IPS-18c (cell line): Measurements from ENCODE around the gene ACSF3.
"Not testable (repeated sequence)": the region's sequence is repeated elsewhere in the genome, so short reads cannot be mapped to it uniquely, and the experiment has no call there.

Experiments used
- H3K4me3 ChIP-seq: 2 replicates; pipeline ENCODE4 v1.7.0; 2013; ENCODE audit warnings: low read depth, mild to moderate bottlenecking, low read length, moderate library complexity; ENCODE audit not compliant: insufficient read depth
- H3K9me3 ChIP-seq: one replicate; pipeline ENCODE4 v1.6.1; 2013; ENCODE audit warnings: mild to moderate bottlenecking, low read length, moderate library complexity; ENCODE audit not compliant: control insufficient read depth, insufficient read depth

Gene ACSF3

DNA sequence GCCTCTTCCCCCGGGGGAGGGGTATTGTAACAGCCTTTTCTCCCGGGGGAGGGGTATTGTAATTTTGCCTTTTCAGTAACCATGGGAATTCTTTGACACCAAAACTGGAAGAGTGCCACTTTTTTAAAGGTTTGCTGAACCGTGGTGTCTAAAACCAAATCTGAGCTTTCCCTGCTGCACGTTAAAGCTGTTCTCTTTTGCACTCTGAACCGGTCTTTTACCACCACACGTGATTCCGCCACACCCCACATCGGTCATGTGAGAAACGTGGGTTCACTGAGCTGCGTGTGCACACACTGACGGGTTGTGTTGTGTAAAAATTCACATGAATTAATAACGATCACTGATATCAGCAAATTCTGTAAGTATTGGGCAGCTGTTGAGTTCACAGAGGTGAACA, 9.2 kb upstream of the ACSF3 start:
- Histone ChIP-seq H3K9me3 (no peaks in the 10 kb centered on the region), H3K4me3 (no peak overlapping the region)

DNA sequence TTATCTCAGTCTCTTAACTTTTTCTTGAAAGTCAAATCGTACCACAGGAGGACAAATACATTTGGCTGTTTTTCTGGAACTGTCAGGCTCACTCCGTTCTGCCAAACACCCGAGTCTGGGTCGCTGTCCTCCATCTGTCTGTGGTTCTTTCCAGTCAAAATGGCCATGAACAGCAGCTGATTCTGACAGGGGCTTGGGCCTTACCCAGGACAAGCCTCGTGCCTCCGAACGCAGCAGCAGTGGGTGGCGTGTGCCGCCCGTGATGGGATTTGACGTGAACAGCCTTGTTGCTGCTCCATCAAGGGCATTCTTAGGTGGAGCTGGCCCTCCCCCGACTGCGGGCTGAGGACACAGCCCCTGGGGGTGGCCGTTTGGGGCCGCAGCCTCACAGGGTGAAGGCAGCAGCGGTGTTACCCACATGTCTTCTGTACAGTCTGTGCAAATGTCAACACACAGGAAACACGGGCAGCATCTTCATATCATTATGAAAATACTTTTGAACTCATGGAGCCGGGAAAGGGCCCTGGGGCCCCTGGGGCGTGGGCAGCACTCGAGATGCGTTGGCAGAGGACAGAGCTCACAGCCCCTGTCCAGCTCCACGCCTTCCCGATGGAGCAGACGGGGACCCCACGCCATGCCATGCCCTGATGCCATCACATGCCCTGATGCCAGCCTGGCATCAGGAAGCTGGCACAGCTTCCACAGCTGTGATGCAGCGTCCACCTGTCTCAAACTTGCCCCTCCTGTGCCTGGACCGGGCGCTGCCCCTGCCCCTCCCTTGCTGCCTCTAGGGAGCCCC, 8.6 kb upstream of the ACSF3 start:
- Histone ChIP-seq H3K9me3 (no peaks in the 10 kb centered on the region), H3K4me3 (no peak overlapping the region)

DNA sequence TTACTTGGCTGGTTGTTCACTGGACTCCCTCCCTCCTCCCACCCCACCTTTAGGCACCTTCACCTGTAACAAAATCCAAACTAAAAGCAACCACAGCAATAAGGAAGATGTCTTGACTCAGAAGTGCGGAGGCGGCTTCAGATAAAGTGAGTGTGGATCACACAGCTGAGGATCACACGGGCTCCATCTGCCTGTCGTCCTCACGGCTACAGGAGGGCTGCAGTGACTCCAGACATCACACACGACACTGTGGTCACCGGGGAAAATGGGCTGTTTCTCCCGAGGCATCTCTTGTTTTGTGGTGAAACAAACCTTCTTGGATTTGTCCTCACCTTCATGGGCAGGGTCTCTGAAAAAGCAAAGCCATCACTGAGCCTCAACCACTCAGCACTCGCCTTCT, 7.9 kb upstream of the ACSF3 start:
- no peaks in the 10 kb centered on the region for H3K9me3 ChIP-seq
- H3K4me3 ChIP-seq = no peak overlapping the region

DNA sequence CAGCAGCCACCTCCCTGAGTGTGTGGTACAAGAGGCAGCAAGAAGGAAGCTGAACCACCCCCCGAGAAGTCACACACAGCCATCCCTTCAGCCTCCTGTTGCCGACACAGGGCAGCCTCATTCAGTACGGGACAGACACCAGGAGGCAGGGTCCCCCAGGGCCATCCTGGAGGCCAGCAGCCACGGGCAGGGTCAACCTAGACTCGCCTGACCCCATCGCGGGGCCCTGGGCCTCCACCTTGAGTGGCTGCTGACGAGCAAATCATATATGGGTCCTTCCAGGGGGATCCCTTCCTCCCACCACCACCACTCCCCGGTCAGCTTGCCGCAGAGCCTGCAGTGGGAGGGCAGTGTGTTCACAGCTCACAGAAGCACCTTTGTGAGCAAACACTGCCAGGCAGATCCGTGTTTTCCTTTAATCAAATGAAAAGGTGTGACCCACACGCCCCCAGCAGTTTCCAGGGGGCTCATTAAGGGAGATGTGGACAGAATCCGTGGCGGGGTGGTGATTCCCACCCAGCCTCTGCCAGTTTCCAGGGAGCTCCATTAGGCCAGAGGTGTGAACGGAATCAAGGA, 5.6 kb upstream of the ACSF3 start:
- Histone ChIP-seq H3K9me3 (no peaks in the 10 kb centered on the region), H3K4me3 (no peak overlapping the region)

DNA sequence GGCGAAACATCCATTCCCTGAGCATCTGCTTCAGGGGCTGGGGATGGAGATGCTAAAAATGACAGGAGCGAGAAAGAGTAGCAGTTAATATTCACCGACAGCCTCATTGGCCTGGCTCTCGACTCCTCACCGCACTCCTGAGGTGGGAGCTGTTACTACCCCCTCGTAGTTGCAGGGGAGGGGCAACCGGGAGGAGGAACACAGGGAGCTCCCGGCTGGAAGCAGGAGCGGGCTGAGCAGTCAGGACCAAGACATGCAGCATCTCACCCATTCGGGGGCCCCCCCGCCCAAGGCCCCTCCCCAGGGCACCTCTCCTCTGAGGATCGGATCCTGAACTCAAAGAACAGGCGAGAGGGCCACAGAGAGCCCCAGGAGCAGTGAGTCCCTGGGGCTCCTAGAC, 4.5 kb upstream of the ACSF3 start:
- Histone ChIP-seq H3K4me3 (no peak overlapping the region), H3K9me3 (peaks cover 6% of the 10 kb centered on the region)

DNA sequence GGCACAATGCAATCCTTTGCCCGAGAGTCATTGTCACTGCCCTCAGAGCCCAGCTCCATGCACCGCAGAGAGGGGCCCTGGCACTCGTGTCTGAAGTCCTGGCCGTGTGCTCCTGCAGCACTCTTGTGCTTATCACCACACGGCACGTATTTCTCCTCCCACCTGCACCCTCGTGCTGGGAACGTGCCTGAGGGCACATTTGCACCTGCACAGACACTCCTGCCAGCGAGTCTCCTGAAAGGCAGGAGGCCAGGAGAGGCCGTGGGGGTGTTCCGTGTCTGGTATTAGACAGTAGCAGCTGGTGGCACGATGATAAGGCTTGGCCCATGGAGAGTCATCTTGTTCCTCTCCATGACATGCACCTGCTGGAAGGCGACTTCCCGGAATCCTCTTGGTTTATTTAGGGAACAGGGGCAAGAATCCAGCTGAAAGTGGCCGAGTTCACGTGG, 3.4 kb upstream of the ACSF3 start:
- H3K4me3 ChIP-seq = no peak overlapping the region
- H3K9me3 ChIP-seq = peaks cover 6% of the 10 kb centered on the region

DNA sequence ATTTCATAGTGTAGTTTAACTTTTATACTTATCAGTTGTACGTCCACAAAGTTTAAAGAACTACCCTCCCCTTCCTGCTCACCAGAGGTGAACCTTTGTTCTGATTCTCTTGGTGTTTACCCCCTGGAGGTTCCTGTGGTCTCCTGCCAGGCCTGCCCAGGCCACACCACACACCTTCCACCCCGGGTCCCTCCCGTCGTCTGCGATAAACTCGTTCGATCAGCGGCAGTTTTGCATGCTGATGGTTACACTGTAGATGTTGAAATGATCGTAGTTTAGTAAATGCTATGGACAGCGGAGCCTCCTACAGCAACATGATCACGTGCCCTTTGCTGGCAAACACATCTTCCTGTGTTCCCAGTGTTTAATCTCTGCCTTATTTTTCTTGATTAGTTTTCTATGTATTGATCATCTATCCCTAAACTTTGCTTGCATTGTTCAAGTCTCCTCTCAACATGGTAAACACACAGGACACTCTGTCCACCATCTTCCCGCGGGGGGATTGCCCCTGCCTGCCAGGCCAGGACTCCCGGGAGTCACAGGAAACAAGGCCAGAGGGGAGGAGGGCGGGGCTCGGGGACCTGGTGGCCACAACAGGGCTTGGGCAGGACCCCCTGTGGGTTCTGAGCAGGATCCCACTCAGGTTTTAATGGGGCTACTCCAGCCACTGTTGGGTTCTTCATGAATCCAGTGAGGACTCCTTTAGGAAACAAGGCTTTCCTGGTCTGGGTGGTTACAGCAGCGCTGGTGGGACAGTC, 2.8 kb upstream of the ACSF3 start:
- H3K9me3 ChIP-seq = peaks cover 6% of the 10 kb centered on the region
- H3K4me3 ChIP-seq = no peak overlapping the region

DNA sequence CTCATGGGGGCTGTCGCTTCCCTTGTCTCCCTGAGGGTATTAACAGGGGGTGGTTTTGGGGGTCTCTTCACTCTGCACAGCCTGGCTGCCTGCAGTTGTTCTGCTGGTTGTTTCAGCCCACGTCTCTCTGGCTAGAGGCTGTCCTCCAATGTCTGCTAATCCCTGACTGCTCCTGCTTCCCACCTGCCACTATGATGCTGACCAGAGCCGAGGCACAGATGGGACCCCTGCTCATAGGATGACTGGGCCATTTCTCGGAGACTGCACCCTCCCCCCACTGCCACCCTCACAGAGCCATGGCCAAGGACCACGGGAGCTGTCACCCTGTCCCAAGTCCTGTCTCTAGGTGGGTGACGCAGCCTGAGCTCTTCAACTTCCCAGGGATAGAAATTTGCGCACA, 1.6 kb upstream of the ACSF3 start:
- Histone ChIP-seq H3K9me3 (peaks cover 6% of the 10 kb centered on the region), H3K4me3 (no peak overlapping the region)

DNA sequence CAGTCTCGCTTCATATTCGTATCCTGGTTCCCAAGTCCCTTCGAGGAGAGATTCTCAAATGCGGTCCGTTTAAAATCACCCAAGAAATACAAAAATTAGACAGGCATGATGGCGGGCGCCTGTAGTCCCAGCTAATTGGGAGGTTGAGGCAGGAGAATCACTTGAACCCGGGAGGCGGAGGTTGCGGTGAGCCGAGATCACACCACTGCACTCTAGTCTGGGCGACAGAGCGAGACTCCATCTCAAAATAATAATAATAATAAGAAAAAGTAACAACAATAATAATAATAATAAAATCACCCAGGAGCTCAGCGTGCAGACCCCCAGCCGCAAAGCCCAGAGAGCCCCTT, 425 bp upstream of the ACSF3 start:
- peak overlapping the region; percentile 80 for H3K4me3 ChIP-seq
- H3K9me3 ChIP-seq = not testable (repeated sequence)

DNA sequence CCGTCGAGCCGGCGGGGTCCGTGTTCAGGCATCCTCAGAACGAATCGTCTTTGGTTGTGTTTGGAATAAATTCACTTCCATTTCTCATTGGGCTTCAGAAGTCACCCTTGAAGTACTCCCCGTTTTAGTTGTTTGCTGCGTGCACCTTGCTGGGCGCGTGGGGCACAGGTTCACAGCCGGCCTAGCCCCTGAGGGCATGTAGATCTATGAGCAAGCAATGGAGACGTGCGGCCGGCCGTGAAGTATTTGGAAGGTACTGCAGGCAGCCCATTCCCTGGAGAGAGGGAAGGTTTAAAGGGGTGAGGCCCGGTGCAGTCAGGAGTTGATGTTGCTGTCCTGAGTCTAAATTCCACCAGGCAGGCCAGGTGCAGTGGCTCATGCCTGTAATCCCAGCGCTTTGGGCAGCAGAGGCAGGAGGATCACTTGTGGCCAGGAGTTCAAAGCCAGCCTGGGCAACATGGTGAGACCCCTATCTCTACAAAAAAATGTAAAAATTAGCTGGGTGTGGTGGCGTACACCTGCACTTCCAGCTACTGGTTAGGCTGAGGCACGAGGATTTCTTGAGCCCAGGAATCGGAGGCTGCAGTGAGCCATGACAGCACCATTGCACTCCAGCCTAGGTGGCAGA, 714 bp downstream of the ACSF3 start:
- peak overlapping the region; percentile 80 for H3K4me3 ChIP-seq
- H3K9me3 ChIP-seq = peaks cover 6% of the 10 kb centered on the region

DNA sequence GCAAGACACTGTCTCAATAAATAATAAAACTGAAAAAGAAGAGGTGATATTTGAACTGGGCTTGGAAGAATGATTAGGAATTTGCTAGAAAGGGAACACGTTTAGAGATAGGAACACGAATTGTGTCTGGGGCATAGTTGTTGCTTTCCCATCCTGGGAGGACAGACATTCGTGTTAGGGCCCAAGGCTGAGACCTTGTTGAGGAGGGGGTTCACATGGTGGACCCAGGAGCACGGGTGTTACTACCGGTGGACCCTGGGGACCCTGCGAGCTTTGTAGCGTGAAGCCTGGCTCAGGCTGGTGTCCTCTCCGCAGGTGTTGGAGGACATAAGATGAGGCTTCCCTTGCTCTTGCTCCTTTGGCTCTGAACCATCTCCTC, 1.2 kb downstream of the ACSF3 start:
- H3K9me3 ChIP-seq = peaks cover 6% of the 10 kb centered on the region
- peak overlapping the region; percentile 80; the same call in 1 of the 2 replicates for H3K4me3 ChIP-seq

DNA sequence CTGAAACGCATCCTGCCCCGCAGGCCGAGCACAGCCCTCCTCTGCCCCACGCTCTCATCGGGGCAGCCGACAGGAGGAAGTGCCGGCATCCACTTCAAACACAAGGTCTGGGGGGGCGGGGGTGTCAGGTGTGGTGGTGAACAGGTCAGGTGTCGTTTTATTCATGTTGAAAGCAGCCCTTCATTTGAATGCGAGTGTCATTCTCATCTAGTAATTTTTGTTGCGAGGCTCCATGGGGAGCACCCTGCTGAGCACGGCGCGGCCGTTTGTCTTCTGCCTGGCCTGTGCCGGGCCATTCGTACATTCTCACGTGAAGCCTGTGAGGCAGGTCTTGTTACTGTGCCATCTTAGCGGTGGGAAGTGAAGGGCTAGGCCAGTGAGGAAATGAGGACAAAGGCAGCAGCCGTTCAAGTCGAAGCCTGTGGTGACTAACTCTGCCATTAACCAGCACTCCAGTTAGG, 1.9 kb downstream of the ACSF3 start:
- H3K4me3 ChIP-seq = no peak overlapping the region
- peaks cover 6% of the 10 kb centered on the region for H3K9me3 ChIP-seq

DNA sequence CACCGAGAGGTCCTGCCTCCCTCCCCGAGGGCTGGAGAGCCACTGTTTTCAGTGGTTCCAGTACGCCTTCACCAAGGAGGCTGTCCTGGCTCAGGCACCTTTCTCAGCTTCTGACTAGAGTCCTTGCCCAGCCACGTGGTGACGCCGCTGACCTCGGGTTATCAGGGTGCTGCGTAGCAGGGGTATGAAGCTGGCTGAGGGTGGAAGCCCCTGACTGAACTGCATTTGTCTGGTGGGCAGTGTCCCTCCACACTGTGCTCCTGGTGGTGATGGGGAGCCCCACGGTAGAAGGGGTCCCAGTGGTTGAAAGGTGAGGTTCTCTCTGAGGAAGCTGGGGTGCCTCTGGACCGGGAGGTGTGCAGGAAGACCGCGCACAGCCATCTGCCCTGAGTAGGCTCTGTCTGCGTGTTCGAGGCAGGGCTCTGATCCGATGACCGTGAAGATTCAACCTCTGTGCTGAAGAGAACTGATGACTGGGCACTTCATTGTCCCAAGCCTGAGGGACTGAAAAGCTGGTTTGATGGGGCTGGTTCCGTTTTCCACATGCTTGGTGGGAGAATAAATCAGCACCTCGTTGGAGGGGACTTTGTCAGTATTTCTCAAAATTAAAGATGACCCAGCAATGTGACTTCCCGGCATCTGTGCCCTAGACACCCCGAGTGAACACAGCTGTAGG, 2.5 kb downstream of the ACSF3 start:
- H3K9me3 ChIP-seq = peaks cover 6% of the 10 kb centered on the region
- H3K4me3 ChIP-seq = no peak overlapping the region

DNA sequence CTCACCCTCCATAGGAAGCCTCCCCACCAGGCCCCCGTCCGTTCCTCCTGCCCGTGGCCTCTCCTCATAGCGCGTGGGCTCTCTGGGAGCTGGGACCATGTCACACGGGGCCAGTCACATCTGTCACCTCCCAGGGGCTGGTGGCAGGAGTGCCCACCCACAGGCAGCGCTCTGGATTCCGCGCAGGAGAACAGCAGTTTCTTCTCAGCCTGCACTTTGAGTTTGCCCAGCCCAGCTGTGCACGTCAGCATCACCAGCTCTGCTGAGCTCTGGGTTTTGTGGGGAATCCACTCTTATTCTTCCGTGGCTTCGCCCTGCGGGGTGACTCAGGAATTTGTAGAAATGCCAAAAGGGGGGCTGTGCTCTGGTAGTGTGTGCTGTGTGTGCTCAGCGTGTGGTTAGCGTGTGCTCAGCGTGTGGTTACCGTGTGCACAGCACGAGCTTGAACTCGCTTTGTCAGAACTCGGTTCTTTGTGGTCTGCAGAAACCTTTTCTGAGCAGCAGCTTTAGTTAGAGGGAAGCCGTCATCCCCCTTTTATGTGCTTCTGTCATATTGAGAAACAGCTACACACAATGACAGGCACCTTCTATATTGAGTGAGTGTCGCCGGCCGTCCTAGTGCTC, 3.2 kb downstream of the ACSF3 start:
- Histone ChIP-seq H3K4me3 (no peak overlapping the region), H3K9me3 (peaks cover 6% of the 10 kb centered on the region)

DNA sequence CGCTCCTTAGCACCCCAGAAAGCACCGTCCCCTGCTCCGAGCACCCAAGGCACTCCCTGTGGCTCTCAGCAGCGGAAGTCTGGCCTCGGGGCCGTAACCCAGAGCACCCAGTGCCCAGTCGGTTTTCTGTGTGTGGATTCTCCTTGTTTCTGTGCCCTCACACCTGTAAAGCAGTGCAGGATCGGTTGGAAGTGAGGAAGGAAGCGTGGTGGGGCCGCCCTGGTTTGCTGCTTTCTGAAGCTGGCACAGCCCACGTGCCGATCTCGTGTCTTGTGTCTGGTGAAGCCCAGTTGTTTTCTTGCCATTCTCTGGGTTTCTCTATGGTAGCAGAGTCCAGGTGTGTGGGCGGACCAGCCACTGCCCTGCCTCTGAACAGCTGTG, 3.7 kb downstream of the ACSF3 start:
- H3K4me3 ChIP-seq = no peak overlapping the region
- peaks cover 6% of the 10 kb centered on the region for H3K9me3 ChIP-seq

DNA sequence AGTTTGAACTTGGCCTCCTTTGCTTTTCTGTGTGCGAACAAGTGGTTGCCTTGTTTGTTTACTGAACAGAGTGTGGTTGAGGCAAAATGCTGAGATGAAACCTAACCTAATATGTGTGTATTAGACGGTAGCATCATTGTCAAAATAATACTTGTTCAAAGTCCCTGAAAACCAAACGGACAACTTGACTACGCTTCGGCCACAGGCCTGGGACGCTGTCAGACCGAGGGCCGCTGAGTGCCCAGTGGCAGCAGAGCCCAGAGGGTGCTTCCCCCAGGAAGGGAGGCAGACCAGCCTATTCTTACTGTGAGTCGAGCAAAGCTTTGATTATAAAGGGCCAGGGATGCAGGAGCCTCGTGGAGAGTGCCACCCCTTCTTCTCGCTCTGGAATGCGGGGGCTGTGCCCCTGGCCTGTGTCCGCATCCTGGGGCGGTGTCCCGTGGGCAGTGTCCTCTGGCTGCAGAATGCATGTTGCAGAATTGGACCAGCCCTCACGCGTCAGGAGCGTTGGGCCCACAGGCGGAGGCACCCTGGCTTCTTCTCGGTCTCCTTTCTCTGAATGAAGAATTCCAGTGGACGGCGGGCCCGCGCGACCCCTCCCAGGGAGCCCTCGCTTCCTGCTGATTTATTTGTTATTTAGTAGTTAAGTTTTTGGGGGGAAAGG, 5.2 kb downstream of the ACSF3 start:
- Histone ChIP-seq H3K4me3 (no peak overlapping the region), H3K9me3 (peaks cover 2% of the 10 kb centered on the region)
